ENCODE results near the gene SEPTIN11. TPM values are rescaled to one million over a fixed set of nuclear protein-coding genes. Genes with fewer than 3 reads are reported as not detected.

Gene SEPTIN11
- total RNA-seq, 1 experiment from 2014 or later = 125 TPM

DNA sequence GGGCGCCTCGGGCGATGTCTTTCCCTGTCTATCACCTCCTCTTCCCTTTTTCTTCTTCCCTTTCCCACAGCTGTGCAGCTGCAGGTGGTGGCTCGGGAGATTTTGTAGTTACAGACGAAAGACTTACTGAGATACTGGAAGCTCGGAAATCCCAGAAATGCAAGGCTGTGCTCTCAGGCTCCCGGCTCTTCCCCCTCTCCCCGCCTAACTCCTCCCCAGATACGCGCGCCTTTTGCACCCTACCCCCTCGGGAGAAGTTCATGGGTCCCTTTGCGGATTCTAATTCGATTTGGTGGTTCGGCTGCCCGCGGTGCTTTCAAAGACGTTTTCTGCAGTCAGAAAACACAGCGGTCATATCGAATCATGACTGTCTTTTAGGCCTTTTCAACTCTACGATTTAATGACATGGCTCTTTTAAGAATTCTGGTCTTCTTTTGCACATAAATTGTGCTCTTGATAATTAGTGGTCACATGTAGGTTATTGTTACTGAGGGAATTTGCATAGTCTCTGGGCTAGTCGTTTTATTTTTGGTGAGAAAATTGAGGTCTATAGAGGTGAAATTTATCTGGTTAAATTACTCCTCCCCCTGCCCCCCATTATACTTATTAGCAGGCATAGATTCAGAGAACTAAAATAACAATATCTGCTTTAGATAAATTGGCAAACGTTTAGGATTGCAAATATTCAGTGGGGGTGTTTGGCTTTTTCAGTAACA lies 1.6 kb downstream of the SEPTIN11 start:
- Mint-ChIP-seq H3K27ac (peak overlapping the region; percentile 52; the same call in 1 of the 2 replicates), H3K4me1 (peaks cover 53% of the 10 kb centered on the region), H3K27me3 (ENCODE audit: low read depth) (peaks cover 12% of the 10 kb centered on the region), H3K36me3 (no peaks in the 10 kb centered on the region), H3K9me3 (no peaks in the 10 kb centered on the region), H3K4me3 (peak overlapping the region; percentile 83)
- ChIA-PET CTCF (interaction anchor here (1.2 to 1.7 kb wide), 4 partner anchors 93 to 101 kb away, joined by 3 to 5 read pairs (median 4); no protein-coding TSS in a partner anchor), POLR2A (interaction anchor here (0.6 to 1.1 kb wide), 3 partner anchors 72 to 253 kb away, joined by 3 to 4 read pairs (median 4); no protein-coding TSS in a partner anchor)
- TF ChIP-seq ZBTB21 (CRISPR knock-in tag; IDR thresholded peaks at IDR 0.05; ENCODE audit: borderline replicate concordance) (no peak), PRDM15 (CRISPR knock-in tag; IDR thresholded peaks at IDR 0.05) (no peak), KAT7 (CRISPR knock-in tag; IDR thresholded peaks at IDR 0.05; ENCODE audit: borderline replicate concordance) (0 out of 2 replicates have a peak, but pooled peaks have one; percentile 36)
- TF ChIP-seq, protein P1, sequence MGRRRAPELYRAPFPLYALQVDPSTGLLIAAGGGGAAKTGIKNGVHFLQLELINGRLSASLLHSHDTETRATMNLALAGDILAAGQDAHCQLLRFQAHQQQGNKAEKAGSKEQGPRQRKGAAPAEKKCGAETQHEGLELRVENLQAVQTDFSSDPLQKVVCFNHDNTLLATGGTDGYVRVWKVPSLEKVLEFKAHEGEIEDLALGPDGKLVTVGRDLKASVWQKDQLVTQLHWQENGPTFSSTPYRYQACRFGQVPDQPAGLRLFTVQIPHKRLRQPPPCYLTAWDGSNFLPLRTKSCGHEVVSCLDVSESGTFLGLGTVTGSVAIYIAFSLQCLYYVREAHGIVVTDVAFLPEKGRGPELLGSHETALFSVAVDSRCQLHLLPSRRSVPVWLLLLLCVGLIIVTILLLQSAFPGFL (CRISPR knock-in tag; IDR thresholded peaks at IDR 0.05; ENCODE audit: borderline replicate concordance) = no peak
- no peak for ATAC-seq
- no peak for DNase-seq (ENCODE audit: low spot score)

DNA sequence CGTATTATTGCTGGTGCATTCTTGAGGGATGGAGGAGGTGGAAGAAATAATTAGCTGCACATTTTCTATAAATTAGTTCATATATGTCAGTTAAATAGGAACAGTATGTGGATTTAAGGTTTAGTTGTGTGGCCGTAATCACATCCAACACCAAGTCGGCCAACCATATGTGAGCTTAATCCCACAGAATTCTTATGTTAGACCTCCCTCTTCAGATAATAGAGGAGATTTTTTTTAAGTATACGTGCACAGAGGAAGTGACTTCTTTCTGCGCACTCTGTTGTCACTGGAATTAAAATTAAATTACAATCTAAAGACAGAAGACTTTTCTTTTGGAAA lies 2.1 kb downstream of the SEPTIN11 start:
- H3K27ac Mint-ChIP-seq = no peak overlapping the region
- DNase-seq (ENCODE audit: low spot score) (no peak), ATAC-seq (no peak)
- CTCF ChIA-PET = interaction anchor here (1.2 to 1.7 kb wide), 3 partner anchors 92 to 95 kb away, joined by 4 to 5 read pairs (median 4); no protein-coding TSS in a partner anchor
- H3K36me3 Mint-ChIP-seq = no peaks in the 10 kb centered on the region
- POLR2A ChIA-PET = no interaction called here
- H3K27me3 Mint-ChIP-seq (ENCODE audit: low read depth) = peaks cover 12% of the 10 kb centered on the region
- H3K9me3 Mint-ChIP-seq = no peaks in the 10 kb centered on the region
- H3K4me3 Mint-ChIP-seq = peak overlapping the region; percentile 83
- peaks cover 59% of the 10 kb centered on the region for H3K4me1 Mint-ChIP-seq
- TF ChIP-seq, protein P2, sequence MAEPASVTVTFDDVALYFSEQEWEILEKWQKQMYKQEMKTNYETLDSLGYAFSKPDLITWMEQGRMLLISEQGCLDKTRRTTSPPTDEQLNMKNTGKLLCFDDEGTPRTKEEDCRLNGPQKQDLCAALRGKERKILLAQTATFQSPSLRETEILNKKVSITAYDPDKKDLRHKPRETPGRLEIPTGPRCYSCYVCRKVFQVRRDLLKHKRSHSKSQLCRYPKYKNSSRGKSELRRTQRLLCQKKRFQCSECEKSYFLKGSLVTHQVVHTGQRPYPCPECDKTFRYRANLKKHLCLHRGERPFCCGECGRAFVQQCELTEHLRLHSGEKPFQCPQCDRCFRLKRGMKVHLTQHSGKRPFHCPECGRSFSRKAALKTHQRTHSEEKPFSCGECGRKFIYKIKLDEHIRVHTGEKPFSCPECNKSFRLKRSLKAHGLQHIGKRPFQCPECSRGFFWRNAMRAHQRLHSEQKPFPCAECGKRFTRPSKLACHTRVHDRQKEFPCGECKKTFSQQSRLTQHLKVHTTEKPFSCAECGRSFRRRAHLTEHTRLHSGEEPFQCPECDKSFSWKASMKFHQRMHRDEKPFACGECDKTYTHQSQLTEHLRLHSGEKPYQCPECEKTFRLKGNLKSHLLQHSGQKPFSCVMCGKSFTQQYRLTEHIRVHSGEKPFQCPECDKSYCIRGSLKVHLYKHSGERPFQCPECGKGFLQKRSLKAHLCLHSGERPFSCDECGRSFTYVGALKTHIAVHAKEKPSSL (CRISPR knock-in tag; conservative IDR thresholded peaks at IDR 0.05) = no peak
- TF ChIP-seq, protein P3, sequence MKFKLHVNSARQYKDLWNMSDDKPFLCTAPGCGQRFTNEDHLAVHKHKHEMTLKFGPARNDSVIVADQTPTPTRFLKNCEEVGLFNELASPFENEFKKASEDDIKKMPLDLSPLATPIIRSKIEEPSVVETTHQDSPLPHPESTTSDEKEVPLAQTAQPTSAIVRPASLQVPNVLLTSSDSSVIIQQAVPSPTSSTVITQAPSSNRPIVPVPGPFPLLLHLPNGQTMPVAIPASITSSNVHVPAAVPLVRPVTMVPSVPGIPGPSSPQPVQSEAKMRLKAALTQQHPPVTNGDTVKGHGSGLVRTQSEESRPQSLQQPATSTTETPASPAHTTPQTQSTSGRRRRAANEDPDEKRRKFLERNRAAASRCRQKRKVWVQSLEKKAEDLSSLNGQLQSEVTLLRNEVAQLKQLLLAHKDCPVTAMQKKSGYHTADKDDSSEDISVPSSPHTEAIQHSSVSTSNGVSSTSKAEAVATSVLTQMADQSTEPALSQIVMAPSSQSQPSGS (CRISPR knock-in tag; IDR thresholded peaks at IDR 0.05; ENCODE audit: borderline replicate concordance, low read depth) = no peak
- no peak for TF ChIP-seq ZNF671 (CRISPR knock-in tag; IDR thresholded peaks at IDR 0.05)
- no peak for TF ChIP-seq ZBTB43 (CRISPR knock-in tag; IDR thresholded peaks at IDR 0.05)
- TF ChIP-seq ZSCAN18 (CRISPR knock-in tag; IDR thresholded peaks at IDR 0.05) = no peak
